HEK293 (cell line): ENCODE results near the gene CACNA2D4.

Experiments
- CTCF ChIA-PET: fragments of 350-600 bp; formaldehyde crosslinking; extraction: SDS; loops from one replicate; lab custom pipeline; 2021; ENCODE audit warnings: antibody characterized with exemption; lab: Yijun Ruan, JAX
- POLR2A ChIA-PET: fragments of 300-600 bp; formaldehyde crosslinking; extraction: SDS; loops from one replicate; lab custom pipeline; 2020; ENCODE audit warnings: antibody characterized with exemption, inconsistent platforms; lab: Yijun Ruan, JAX
- H3K27ac ChIP-seq: fragments of 200-500 bp; sonication (Bioruptor generic); 2 replicates; pipeline ENCODE4 v1.5.1; 2014; ENCODE audit warnings: low read depth, low read length, control low read depth, inconsistent platforms; ENCODE audit errors: extremely low read depth
- H3K36me3 ChIP-seq, 2 experiments: fragments of 200-500 bp in 1 of 2; sonication (Bioruptor generic) in 1 of 2; 1 replicate in 1 of 2; 2 replicates in 1 of 2; pipeline ENCODE4 v1.5.1; 2014 to 2017; ENCODE audit warnings: inconsistent platforms in 2 of 2, low read length in 2 of 2; ENCODE audit not compliant: control insufficient read depth in 2 of 2, insufficient read depth in 1 of 2
- H3K4me1 ChIP-seq: fragments of 200-500 bp; sonication (Bioruptor generic); 2 replicates; pipeline ENCODE4 v1.5.1; 2014; ENCODE audit warnings: mild to moderate bottlenecking, low read length, inconsistent platforms; ENCODE audit not compliant: control insufficient read depth, insufficient read depth
- H3K4me3 ChIP-seq: 2 replicates; pipeline ENCODE4 v1.5.1; 2011; ENCODE audit warnings: low read depth, mild to moderate bottlenecking, control low read depth, low read length, moderate library complexity
- H3K9me3 ChIP-seq: fragments of 200-500 bp; sonication (Bioruptor generic); 2 replicates; pipeline ENCODE4 v1.5.1; 2014; ENCODE audit warnings: low read depth, low read length, inconsistent platforms; ENCODE audit not compliant: control insufficient read depth, insufficient read depth
- AEBP2 ChIP-seq: fragments of 450-650 bp; formaldehyde crosslinking; IDR thresholded peaks from 2 replicates; pipeline ENCODE4 v1.5.1; 2016; ENCODE audit warnings: missing biosample characterization, missing genetic modification characterization, borderline replicate concordance
- ELK4 ChIP-seq: IDR thresholded peaks from 2 replicates; pipeline ENCODE4 v1.6.1; 2011; ENCODE audit warnings: mild to moderate bottlenecking, low read depth, low read length, borderline replicate concordance
- INSM2 ChIP-seq: fragments of 450-650 bp; formaldehyde crosslinking; IDR thresholded peaks from 2 replicates; pipeline ENCODE4 v1.5.1; 2016; ENCODE audit warnings: missing biosample characterization, missing genetic modification characterization
- PRDM10 ChIP-seq: fragments of 450-650 bp; formaldehyde crosslinking; IDR thresholded peaks from 2 replicates; pipeline ENCODE4 v1.5.1; 2016; ENCODE audit warnings: missing biosample characterization, missing genetic modification characterization
- PRDM4 ChIP-seq: fragments of 450-650 bp; formaldehyde crosslinking; IDR thresholded peaks from 2 replicates; pipeline ENCODE4 v1.5.1; 2017; ENCODE audit warnings: missing biosample characterization, missing genetic modification characterization
- ZBTB21 ChIP-seq: fragments of 450-650 bp; formaldehyde crosslinking; IDR thresholded peaks from 2 replicates; pipeline ENCODE4 v1.5.1; 2017; ENCODE audit warnings: missing biosample characterization, missing genetic modification characterization
- ZBTB6 ChIP-seq: fragments of 450-650 bp; formaldehyde crosslinking; IDR thresholded peaks from 2 replicates; pipeline ENCODE4 v1.5.1; 2017; ENCODE audit warnings: missing biosample characterization, missing genetic modification characterization
- ZBTB7A ChIP-seq: fragments of 450-650 bp; formaldehyde crosslinking; IDR thresholded peaks from 2 replicates; pipeline ENCODE4 v1.5.1; 2016; ENCODE audit warnings: low read depth, missing biosample characterization, missing genetic modification characterization
- ZFP37 ChIP-seq: fragments of 450-650 bp; formaldehyde crosslinking; IDR thresholded peaks from 2 replicates; pipeline ENCODE4 v1.5.1; 2016; ENCODE audit warnings: missing biosample characterization, missing genetic modification characterization
- ZFP41 ChIP-seq: fragments of 450-650 bp; formaldehyde crosslinking; IDR thresholded peaks from 2 replicates; pipeline ENCODE4 v1.5.1; 2016; ENCODE audit warnings: missing biosample characterization, missing genetic modification characterization, borderline replicate concordance
- ZIC2 ChIP-seq: fragments of 450-650 bp; formaldehyde crosslinking; IDR thresholded peaks from 2 replicates; pipeline ENCODE4 v1.5.1; 2016; ENCODE audit warnings: missing biosample characterization, missing genetic modification characterization
- ZNF2 ChIP-seq: fragments of 450-650 bp; formaldehyde crosslinking; IDR thresholded peaks from 2 replicates; pipeline ENCODE4 v1.5.1; 2016; ENCODE audit warnings: missing biosample characterization, missing genetic modification characterization
- ZNF391 ChIP-seq: fragments of 450-650 bp; formaldehyde crosslinking; IDR thresholded peaks from 2 replicates; pipeline ENCODE4 v1.5.1; 2016; ENCODE audit warnings: low read depth, missing biosample characterization, missing genetic modification characterization, borderline replicate concordance
- ZNF513 ChIP-seq: fragments of 450-650 bp; IDR thresholded peaks from 2 replicates; pipeline ENCODE4 v1.5.1; 2018; ENCODE audit warnings: missing biosample characterization, missing genetic modification characterization
- ZNF585B ChIP-seq: fragments of 450-650 bp; formaldehyde crosslinking; IDR thresholded peaks from 2 replicates; pipeline ENCODE4 v1.5.1; 2016; ENCODE audit warnings: missing biosample characterization, missing genetic modification characterization
- ZNF664 ChIP-seq: fragments of 450-650 bp; formaldehyde crosslinking; IDR thresholded peaks from 2 replicates; pipeline ENCODE4 v1.5.1; 2016; ENCODE audit warnings: missing biosample characterization, missing genetic modification characterization
- ZNF692 ChIP-seq: fragments of 450-650 bp; formaldehyde crosslinking; IDR thresholded peaks from 2 replicates; pipeline ENCODE4 v1.5.1; 2016; ENCODE audit warnings: missing biosample characterization, missing genetic modification characterization

Gene CACNA2D4

GRCh38 chr12:1927051-1927680, 8.7 kb upstream of the CACNA2D4 start (continued):
- TF ChIP-seq INSM2 (tag by site-specific recombination), result no peak
- no peak for TF ChIP-seq ELK4
- no peak for TF ChIP-seq ZNF692 (tag by site-specific recombination)
- no peak for TF ChIP-seq ZBTB6 (tag by site-specific recombination)

- TF ChIP-seq PRDM4 (no peak), ZIC2 (no peak), ZNF2 (no peak), ZNF664 (tag by site-specific recombination) (no peak), ZFP37 (tag by site-specific recombination) (no peak), ZFP41 (tag by site-specific recombination) (no peak), ZNF513 (tag by site-specific recombination) (no peak), AEBP2 (tag by site-specific recombination) (no peak), ZBTB7A (tag by site-specific recombination) (no peak), ZBTB21 (tag by site-specific recombination) (no peak), ZNF585B (tag by site-specific recombination) (no peak), ZNF391 (tag by site-specific recombination) (no peak), PRDM10 (tag by site-specific recombination) (no peak)
- Histone ChIP-seq H3K27ac (no peak overlapping the region), H3K4me1 (peaks cover 5% of the 10 kb centered on the region; the same call in 1 of the 2 replicates), H3K4me3 (no peak overlapping the region), H3K36me3 (no peaks in the 10 kb centered on the region), H3K9me3 (no peaks in the 10 kb centered on the region)
- ChIA-PET CTCF (interaction anchor here (3.5 kb wide), 1 partner anchor 14 kb away, joined by 19 read pairs; no protein-coding TSS in a partner anchor), POLR2A (no interaction called here)
Measured at GRCh38 chr12:1926251-1926657, 7.8 kb upstream of the CACNA2D4 start.
